Progenitor cell of endocrine pancreas (in vitro differentiated cells): ENCODE results near the gene ASB1. TPM values are rescaled to one million over a fixed set of nuclear protein-coding genes. Genes with fewer than 3 reads are reported as not detected.
A peak's percentile ranks its signal among the peaks of the same experiment; 100 is the strongest.

Experiments
- DNase-seq: peaks from one replicate; pipeline ENCODE4 v3.0.0; 2021; ENCODE audit warnings: low spot score; ENCODE audit not compliant: unreplicated experiment
- H3K27ac Mint-ChIP-seq: 2 replicates; pipeline ENCODE4 v1.8.0; 2021; ENCODE audit warnings: mild to moderate bottlenecking, moderate library complexity, mixed read lengths
- H3K27me3 Mint-ChIP-seq: 2 replicates; pipeline ENCODE4 v1.8.0; 2021; ENCODE audit warnings: mixed read lengths
- H3K36me3 Mint-ChIP-seq: 2 replicates; pipeline ENCODE4 v1.8.0; 2022; ENCODE audit warnings: mixed read lengths; ENCODE audit not compliant: insufficient read depth
- H3K4me1 Mint-ChIP-seq: 2 replicates; pipeline ENCODE4 v1.8.0; 2021; ENCODE audit warnings: low read depth, mixed read lengths
- H3K4me3 Mint-ChIP-seq: 2 replicates; pipeline ENCODE4 v1.8.0; 2021; ENCODE audit warnings: low read depth, mild to moderate bottlenecking, moderate library complexity, mixed read lengths
- H3K9me3 Mint-ChIP-seq: 2 replicates; pipeline ENCODE4 v1.8.0; 2021; ENCODE audit warnings: low read depth, mixed read lengths
- CTCF ChIP-seq: fragments of 200-600 bp; sonication (generic); IDR thresholded peaks from one replicate; pipeline ENCODE4 v1.5.0; 2021; ENCODE audit warnings: antibody characterized with exemption, mild to moderate bottlenecking; ENCODE audit not compliant: unreplicated experiment
- total RNA-seq: library from RNA; stranded (reverse); gene quantifications from 2 replicates; pipeline ENCODE4 v1.2.1, GENCODE V29; 2021

Gene ASB1
- total RNA-seq, 1 donor from 2014 or later, result 46.8 TPM

- Mint-ChIP-seq H3K9me3 (peaks cover 4% of the 10 kb centered on the region), H3K4me1 (peaks cover 10% of the 10 kb centered on the region), H3K27ac (peak overlapping the region; percentile 66), H3K27me3 (no peaks in the 10 kb centered on the region), H3K4me3 (no peak overlapping the region), H3K36me3 (peaks cover 22% of the 10 kb centered on the region)
- TF ChIP-seq CTCF, result no peak
- no peak for DNase-seq
These were observed 45.9 kb upstream of the ASB1 start for GRCh38 chr2:238380785-238381184.

- Mint-ChIP-seq H3K4me3 (no peak overlapping the region), H3K27me3 (no peaks in the 10 kb centered on the region), H3K4me1 (peaks cover 9% of the 10 kb centered on the region)
These were observed 45.2 kb upstream of the ASB1 start for GRCh38 chr2:238381341-238382115.

GRCh38 chr2:238382381-238382781 lies 44.3 kb upstream of the ASB1 start:
- peaks cover 9% of the 10 kb centered on the region for H3K4me1 Mint-ChIP-seq
- H3K27me3 Mint-ChIP-seq, result no peaks in the 10 kb centered on the region
- DNase-seq, result no peak
- H3K4me3 Mint-ChIP-seq, result no peak overlapping the region
- no peak for TF ChIP-seq CTCF
- peaks cover 4% of the 10 kb centered on the region for H3K9me3 Mint-ChIP-seq
- H3K27ac Mint-ChIP-seq, result no peak overlapping the region
- H3K36me3 Mint-ChIP-seq, result peaks cover 23% of the 10 kb centered on the region

More at GRCh38 chr2:238381341-238382115, 45.2 kb upstream of the ASB1 start:
- no peak overlapping the region for H3K27ac Mint-ChIP-seq
- DNase-seq, result no peak
- no peak for TF ChIP-seq CTCF
- H3K36me3 Mint-ChIP-seq, result peaks cover 23% of the 10 kb centered on the region
- H3K9me3 Mint-ChIP-seq, result peaks cover 4% of the 10 kb centered on the region

- Mint-ChIP-seq H3K4me1 (peaks cover 9% of the 10 kb centered on the region), H3K9me3 (peaks cover 4% of the 10 kb centered on the region), H3K36me3 (peaks cover 23% of the 10 kb centered on the region), H3K4me3 (no peak overlapping the region), H3K27me3 (no peaks in the 10 kb centered on the region), H3K27ac (no peak overlapping the region)
- no peak for DNase-seq
- TF ChIP-seq CTCF, result no peak
These were observed 43.6 kb upstream of the ASB1 start for GRCh38 chr2:238383135-238383534.

GRCh38 chr2:238383743-238384380 lies 42.9 kb upstream of the ASB1 start:
- Mint-ChIP-seq H3K4me1 (peaks cover 11% of the 10 kb centered on the region), H3K27me3 (no peaks in the 10 kb centered on the region), H3K4me3 (no peak overlapping the region), H3K9me3 (peaks cover 4% of the 10 kb centered on the region), H3K36me3 (peaks cover 23% of the 10 kb centered on the region), H3K27ac (no peak overlapping the region)
- TF ChIP-seq CTCF, result no peak
- DNase-seq, result no peak
